ENCODE measurements around the gene KRTAP10-4.

Gene KRTAP10-4

GRCh38 chr21:44618909-44619308 lies 45.4 kb downstream of the KRTAP10-4 start:
- Histone ChIP-seq H3K9ac (ENCODE audit: low read length) (no peak overlapping the region), H3K4me3 (ENCODE audit: low read length) (no peak overlapping the region), H3K9me3 (ENCODE audit: control insufficient read depth, low read length) (peaks cover 36% of the 10 kb centered on the region), H3K36me3 (ENCODE audit: control insufficient read depth, insufficient read depth, low read length, severe bottlenecking) (no peaks in the 10 kb centered on the region), H3K27me3 (replicated peaks; ENCODE audit: control insufficient read depth, insufficient read depth, low read length) (no peaks in the 10 kb centered on the region), H3K4me1 (ENCODE audit: control insufficient read depth, insufficient read depth, low read length) (no peaks in the 10 kb centered on the region)
- DNase-seq (ENCODE audit: low read depth): no peak

- Histone ChIP-seq H3K36me3 (ENCODE audit: control insufficient read depth, insufficient read depth, low read length, severe bottlenecking) (no peaks in the 10 kb centered on the region), H3K9me3 (ENCODE audit: control insufficient read depth, low read length) (peaks cover 46% of the 10 kb centered on the region), H3K9ac (ENCODE audit: low read length) (no peak overlapping the region), H3K27me3 (replicated peaks; ENCODE audit: control insufficient read depth, insufficient read depth, low read length) (no peaks in the 10 kb centered on the region), H3K4me3 (ENCODE audit: low read length) (no peak overlapping the region), H3K4me1 (ENCODE audit: control insufficient read depth, insufficient read depth, low read length) (no peaks in the 10 kb centered on the region)
- DNase-seq (ENCODE audit: low read depth): no peak
Observed at GRCh38 chr21:44619886-44620285, 46.4 kb downstream of the KRTAP10-4 start.

GRCh38 chr21:44623575-44623974 lies 50.0 kb downstream of the KRTAP10-4 start:
- Histone ChIP-seq H3K4me1 (ENCODE audit: control insufficient read depth, insufficient read depth, low read length) (no peaks in the 10 kb centered on the region), H3K9ac (ENCODE audit: low read length) (no peak overlapping the region), H3K36me3 (ENCODE audit: control insufficient read depth, insufficient read depth, low read length, severe bottlenecking) (no peaks in the 10 kb centered on the region), H3K27me3 (replicated peaks; ENCODE audit: control insufficient read depth, insufficient read depth, low read length) (no peaks in the 10 kb centered on the region), H3K4me3 (ENCODE audit: low read length) (no peak overlapping the region), H3K9me3 (ENCODE audit: control insufficient read depth, low read length) (peaks cover 46% of the 10 kb centered on the region)
- DNase-seq (ENCODE audit: low read depth): no peak

All from adipocyte (in vitro differentiated cells).